Colonic mucosa (tissue), 4 donors: ENCODE results near the gene FBH1. TPM values are rescaled to one million over a fixed set of nuclear protein-coding genes. Genes with fewer than 3 reads are reported as not detected.

Experiments
- DNase-seq: peaks from one replicate; pipeline ENCODE4 v3.0.0-alpha.2; 2020
- H3K27ac ChIP-seq: fragments of 200-600 bp; one replicate; pipeline ENCODE4 v1.8.0; 2021
- H3K27me3 ChIP-seq: fragments of 200-600 bp; one replicate; pipeline ENCODE4 v1.8.0; 2021
- H3K36me3 ChIP-seq: fragments of 200-600 bp; one replicate; pipeline ENCODE4 v1.8.0; 2021
- H3K4me1 ChIP-seq: fragments of 200-600 bp; one replicate; pipeline ENCODE4 v1.8.0; 2021; ENCODE audit warnings: mild to moderate bottlenecking
- H3K4me3 ChIP-seq: fragments of 200-600 bp; one replicate; pipeline ENCODE4 v1.8.0; 2021
- H3K9ac ChIP-seq, 2 donors: one replicate each; pipeline ENCODE4 v1.7.0; 2013; ENCODE audit warnings: control low read depth in 2 of 2, low read depth in 2 of 2, low read length in 2 of 2
- H3K9me3 ChIP-seq: fragments of 200-600 bp; one replicate; pipeline ENCODE4 v1.8.0; 2021
- intact Hi-C: fragments of 100-400 bp; cut with DNase I; formaldehyde crosslinking; loops from one replicate; pipeline ENCODE4 v1.14.1; 2022
- total RNA-seq, 2 donors: library from RNA; stranded (reverse); fragmentation: NEBNext Ultra II Directional in 1 of 2; extraction: Animal tissue kit (Norgen Biotek cat#: 25700) in 1 of 2; gene quantifications; one replicate each; pipeline ENCODE4 v1.2.1, GENCODE V29; 2021
- TF ChIP-seq, protein P1 (sequence below): fragments of 200-600 bp; IDR thresholded peaks from one replicate; pipeline ENCODE4 v1.8.0; 2022; ENCODE audit warnings: antibody characterized with exemption, mild to moderate bottlenecking
- donor health status: healthy.
- donor health status: DM: no; HTN: no; CAD: no.
- donor health status: DM: no; HTN: no; CAD: no.

Gene FBH1
- total RNA-seq, 2 donors from 2014 or later = 67.7 to 87.5 TPM

DNA sequence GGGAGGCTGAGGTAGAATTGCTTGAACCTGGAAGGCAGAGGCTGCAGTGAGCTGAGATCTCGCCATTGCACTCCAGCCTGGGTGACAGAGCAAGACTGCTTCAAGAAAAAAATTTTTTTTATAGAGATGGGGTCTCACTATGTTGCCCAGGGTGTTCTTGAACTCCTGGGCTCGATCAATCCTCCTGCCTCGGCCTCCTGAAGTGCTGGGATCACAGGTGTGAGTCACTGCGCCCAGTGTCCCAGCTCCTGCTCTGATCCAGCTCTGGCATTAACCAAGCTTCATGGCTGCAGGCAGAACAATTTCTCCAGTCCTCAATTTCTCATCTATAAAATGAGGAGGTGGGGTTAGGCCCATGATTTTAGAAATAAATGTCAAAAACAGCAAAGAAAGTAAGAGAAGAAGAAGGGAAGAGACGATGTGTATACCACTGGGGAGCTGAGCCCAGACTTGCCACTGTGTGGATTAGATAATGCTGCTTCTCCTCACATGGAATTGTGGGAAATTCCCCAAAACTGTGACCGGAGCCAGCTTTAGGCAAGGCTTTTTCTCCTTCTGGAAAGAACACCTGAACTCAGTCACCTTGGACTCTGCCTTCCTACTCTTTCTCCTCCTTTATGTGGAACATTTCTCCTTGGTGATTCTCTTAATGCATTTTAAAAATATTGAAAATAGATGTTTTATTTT lies 61.8 kb downstream of the FBH1 start:
- Histone ChIP-seq H3K4me3 (no peak overlapping the region), H3K27ac (no peak overlapping the region), H3K9ac (no peak overlapping the region), H3K27me3 (no peaks in the 10 kb centered on the region), H3K36me3 (no peaks in the 10 kb centered on the region), H3K9me3 (no peaks in the 10 kb centered on the region), H3K4me1 (no peaks in the 10 kb centered on the region)
- intact Hi-C loops = no loop called here
- no peak for DNase-seq
- TF ChIP-seq, protein P1, sequence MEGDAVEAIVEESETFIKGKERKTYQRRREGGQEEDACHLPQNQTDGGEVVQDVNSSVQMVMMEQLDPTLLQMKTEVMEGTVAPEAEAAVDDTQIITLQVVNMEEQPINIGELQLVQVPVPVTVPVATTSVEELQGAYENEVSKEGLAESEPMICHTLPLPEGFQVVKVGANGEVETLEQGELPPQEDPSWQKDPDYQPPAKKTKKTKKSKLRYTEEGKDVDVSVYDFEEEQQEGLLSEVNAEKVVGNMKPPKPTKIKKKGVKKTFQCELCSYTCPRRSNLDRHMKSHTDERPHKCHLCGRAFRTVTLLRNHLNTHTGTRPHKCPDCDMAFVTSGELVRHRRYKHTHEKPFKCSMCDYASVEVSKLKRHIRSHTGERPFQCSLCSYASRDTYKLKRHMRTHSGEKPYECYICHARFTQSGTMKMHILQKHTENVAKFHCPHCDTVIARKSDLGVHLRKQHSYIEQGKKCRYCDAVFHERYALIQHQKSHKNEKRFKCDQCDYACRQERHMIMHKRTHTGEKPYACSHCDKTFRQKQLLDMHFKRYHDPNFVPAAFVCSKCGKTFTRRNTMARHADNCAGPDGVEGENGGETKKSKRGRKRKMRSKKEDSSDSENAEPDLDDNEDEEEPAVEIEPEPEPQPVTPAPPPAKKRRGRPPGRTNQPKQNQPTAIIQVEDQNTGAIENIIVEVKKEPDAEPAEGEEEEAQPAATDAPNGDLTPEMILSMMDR = no peak

- no peaks in the 10 kb centered on the region for H3K9me3 ChIP-seq
- no peak overlapping the region for H3K4me3 ChIP-seq
- H3K36me3 ChIP-seq = no peaks in the 10 kb centered on the region
- no peak overlapping the region for H3K9ac ChIP-seq
- H3K4me1 ChIP-seq = no peaks in the 10 kb centered on the region
- intact Hi-C loops = no loop called here
- TF ChIP-seq, protein P1 = no peak
- no peaks in the 10 kb centered on the region for H3K27me3 ChIP-seq
- no peak overlapping the region for H3K27ac ChIP-seq
- DNase-seq = no peak
These were observed 62.8 kb downstream of the FBH1 start for GRCh38 chr10:5952731-5953385.

GRCh38 chr10:5953676-5954075 lies 63.6 kb downstream of the FBH1 start:
- Histone ChIP-seq H3K27ac (no peak overlapping the region), H3K9me3 (no peaks in the 10 kb centered on the region), H3K9ac (no peak overlapping the region), H3K27me3 (no peaks in the 10 kb centered on the region), H3K36me3 (no peaks in the 10 kb centered on the region), H3K4me3 (no peak overlapping the region), H3K4me1 (no peaks in the 10 kb centered on the region)
- DNase-seq = no peak
- intact Hi-C loops = no loop called here
- TF ChIP-seq, protein P1 = no peak

GRCh38 chr10:5956146-5956936 lies 66.3 kb downstream of the FBH1 start:
- Histone ChIP-seq H3K27me3 (no peaks in the 10 kb centered on the region), H3K27ac (no peak overlapping the region), H3K9ac (no peak overlapping the region), H3K36me3 (peaks cover 3% of the 10 kb centered on the region), H3K4me3 (no peak overlapping the region), H3K4me1 (no peaks in the 10 kb centered on the region), H3K9me3 (no peaks in the 10 kb centered on the region)
- TF ChIP-seq, protein P1 = no peak
- intact Hi-C loops = no loop called here
- no peak for DNase-seq

GRCh38 chr10:5958077-5958476 lies 68.0 kb downstream of the FBH1 start:
- Histone ChIP-seq H3K9ac (no peak overlapping the region), H3K36me3 (peaks cover 3% of the 10 kb centered on the region), H3K4me3 (no peak overlapping the region), H3K4me1 (no peaks in the 10 kb centered on the region), H3K27me3 (no peaks in the 10 kb centered on the region), H3K9me3 (no peaks in the 10 kb centered on the region), H3K27ac (no peak overlapping the region)
- intact Hi-C loops = no loop called here
- no peak for DNase-seq
- TF ChIP-seq, protein P1 = no peak
